Ectodermal cell (in vitro differentiated cells): ENCODE results near the gene MAPKBP1.
"Not testable (repeated sequence)": the region's sequence is repeated elsewhere in the genome, so short reads cannot be mapped to it uniquely, and the experiment has no call there.

Source experiments
- H3K27ac ChIP-seq: 2 replicates; pipeline ENCODE4 v1.7.0; 2013; ENCODE audit warnings: mild to moderate bottlenecking, low read depth, low read length; ENCODE audit not compliant: insufficient read depth, poor library complexity, severe bottlenecking
- H3K27me3 ChIP-seq: 2 replicates; pipeline ENCODE4 v1.7.0; 2013; ENCODE audit warnings: mild to moderate bottlenecking, low read length; ENCODE audit not compliant: insufficient read depth, control insufficient read depth, poor library complexity, severe bottlenecking
- H3K36me3 ChIP-seq: one replicate; pipeline ENCODE4 v1.7.0; 2013; ENCODE audit warnings: low read length; ENCODE audit not compliant: control insufficient read depth, insufficient read depth
- H3K4me1 ChIP-seq: one replicate; pipeline ENCODE4 v1.7.0; 2013; ENCODE audit warnings: low read length; ENCODE audit not compliant: control insufficient read depth, insufficient read depth
- H3K4me3 ChIP-seq: 2 replicates; pipeline ENCODE4 v1.7.0; 2013; ENCODE audit warnings: low read depth, low read length, control low read depth; ENCODE audit not compliant: insufficient read depth
- H3K9me3 ChIP-seq: 2 replicates; pipeline ENCODE4 v1.7.0; 2013; ENCODE audit warnings: mild to moderate bottlenecking, low read length, moderate library complexity; ENCODE audit not compliant: control insufficient read depth
- WGBS, 2 experiments: methylation state at CpG; one replicate each; pipeline ENCODE4 v1.1.7; 2013; ENCODE audit warnings: missing lambda C conversion rate in 2 of 2; 5-methylcytosine and 5-hydroxymethylcytosine counted together

MAPKBP1 gene

GRCh38 chr15:41825145-41825544 lies 50.9 kb downstream of the MAPKBP1 start:
- H3K9me3 ChIP-seq = no peaks in the 10 kb centered on the region
- H3K4me1 ChIP-seq = peaks cover 9% of the 10 kb centered on the region
- WGBS, 2 experiments = 90 to 93% methylated on average over 10 of the region's 10 CpGs
- peaks cover 7% of the 10 kb centered on the region for H3K36me3 ChIP-seq
- H3K27me3 ChIP-seq = peaks cover 6% of the 10 kb centered on the region
- H3K4me3 ChIP-seq = no peak overlapping the region
- H3K27ac ChIP-seq = no peak overlapping the region

GRCh38 chr15:41825572-41826535 lies 51.6 kb downstream of the MAPKBP1 start:
- WGBS, 2 experiments = 83 to 87% methylated on average over 13 of the region's 13 CpGs
- Histone ChIP-seq H3K4me3 (no peak overlapping the region), H3K27me3 (peaks cover 6% of the 10 kb centered on the region), H3K36me3 (peaks cover 7% of the 10 kb centered on the region), H3K27ac (no peak overlapping the region), H3K4me1 (peaks cover 9% of the 10 kb centered on the region), H3K9me3 (no peaks in the 10 kb centered on the region)

- Histone ChIP-seq H3K27ac (no peak overlapping the region), H3K4me1 (peaks cover 9% of the 10 kb centered on the region), H3K4me3 (peak overlapping the region; percentile 95), H3K9me3 (no peaks in the 10 kb centered on the region), H3K36me3 (peaks cover 7% of the 10 kb centered on the region), H3K27me3 (peaks cover 6% of the 10 kb centered on the region)
- 4 to 5% methylated on average over 37 of the region's 37 CpGs for WGBS, 2 experiments
These were observed 53.1 kb downstream of the MAPKBP1 start for GRCh38 chr15:41827290-41827879.

GRCh38 chr15:41827880-41828806 lies 53.9 kb downstream of the MAPKBP1 start, which contains the start of gene JMJD7:
TSS of gene JMJD7 (plus strand) at chr15:41828092. CDS start at chr15:41828125, 33 bp downstream.
- WGBS, 2 experiments = 1% methylated on average over 66 of the region's 66 CpGs
- H3K27ac ChIP-seq = peak within 1 kb of the TSS; percentile 55

GRCh38 chr15:41828807-41829141 lies 54.5 kb downstream of the MAPKBP1 start:
- Histone ChIP-seq H3K4me1 (peaks cover 9% of the 10 kb centered on the region), H3K9me3 (no peaks in the 10 kb centered on the region), H3K27me3 (peaks cover 6% of the 10 kb centered on the region), H3K4me3 (peak overlapping the region; percentile 95), H3K36me3 (peaks cover 4% of the 10 kb centered on the region), H3K27ac (no peak overlapping the region)
- WGBS, 2 experiments = 50 to 51% methylated on average over 6 of the region's 6 CpGs

More at GRCh38 chr15:41827880-41828806, 53.9 kb downstream of the MAPKBP1 start, which contains the start of gene JMJD7:
- no peaks in the 10 kb centered on the region for H3K9me3 ChIP-seq
- peak within 1 kb of the TSS; percentile 95 for H3K4me3 ChIP-seq
- peaks cover 6% of the 10 kb centered on the region for H3K27me3 ChIP-seq
- H3K4me1 ChIP-seq = peaks cover 9% of the 10 kb centered on the region
- H3K36me3 ChIP-seq = peaks cover 7% of the 10 kb centered on the region

GRCh38 chr15:41829959-41830646 lies 55.8 kb downstream of the MAPKBP1 start:
- Histone ChIP-seq H3K36me3 (no peaks in the 10 kb centered on the region), H3K4me1 (peaks cover 9% of the 10 kb centered on the region), H3K27me3 (peaks cover 6% of the 10 kb centered on the region), H3K4me3 (no peak overlapping the region), H3K9me3 (no peaks in the 10 kb centered on the region), H3K27ac (no peak overlapping the region)
- WGBS, 2 experiments = 93 to 95% methylated on average over 13 of the region's 13 CpGs

GRCh38 chr15:41831291-41831690 lies 57.0 kb downstream of the MAPKBP1 start:
- H3K27ac ChIP-seq, H3K4me1 ChIP-seq, H3K9me3 ChIP-seq, H3K36me3 ChIP-seq, H3K4me3 ChIP-seq, H3K27me3 ChIP-seq: not testable (repeated sequence)
- 96 to 97% methylated on average over 4 of the region's 4 CpGs for WGBS, 2 experiments

- Histone ChIP-seq H3K9me3 (no peaks in the 10 kb centered on the region), H3K4me1 (peaks cover 9% of the 10 kb centered on the region), H3K27me3 (peaks cover 3% of the 10 kb centered on the region), H3K36me3 (no peaks in the 10 kb centered on the region), H3K27ac (no peak overlapping the region), H3K4me3 (no peak overlapping the region)
- 93 to 96% methylated on average over 10 of the region's 10 CpGs for WGBS, 2 experiments
These were observed 57.9 kb downstream of the MAPKBP1 start for GRCh38 chr15:41832208-41832607.

GRCh38 chr15:41832875-41833274 lies 58.6 kb downstream of the MAPKBP1 start:
- Histone ChIP-seq H3K27me3 (no peaks in the 10 kb centered on the region), H3K36me3 (no peaks in the 10 kb centered on the region), H3K27ac (no peak overlapping the region), H3K4me3 (no peak overlapping the region), H3K4me1 (peaks cover 9% of the 10 kb centered on the region), H3K9me3 (no peaks in the 10 kb centered on the region)
- 94 to 97% methylated on average over 3 of the region's 3 CpGs for WGBS, 2 experiments
